ENCODE results near the gene PCDHGA2.
"Not testable (repeated sequence)": the region's sequence is repeated elsewhere in the genome, so short reads cannot be mapped to it uniquely, and the experiment has no call there.

PCDHGA2 gene

GRCh38 chr5:141338538-141339306, at the start of gene PCDHGA2:
Gene PCDHGA2, plus strand, starts transcription at chr5:141338760.
- FAIRE-seq: no peak

- FAIRE-seq: no peak
Observed at GRCh38 chr5:141298376-141298775, 40.2 kb upstream of the PCDHGA2 start.

GRCh38 chr5:141303756-141304155, 34.8 kb upstream of the PCDHGA2 start, which contains the start of gene SLC25A2:
Gene SLC25A2, minus strand, starts transcription at chr5:141304049. Its CDS starts 184 bp downstream, at chr5:141303865.
- no peak for FAIRE-seq

GRCh38 chr5:141306630-141307029, 31.9 kb upstream of the PCDHGA2 start:
- no peak for FAIRE-seq

GRCh38 chr5:141313711-141314110, 24.8 kb upstream of the PCDHGA2 start:
- no peak for FAIRE-seq

- FAIRE-seq: not testable (repeated sequence)
Observed at GRCh38 chr5:141316963-141317362, 21.6 kb upstream of the PCDHGA2 start.

GRCh38 chr5:141319202-141319601, 19.4 kb upstream of the PCDHGA2 start:
- no peak for FAIRE-seq

- no peak for FAIRE-seq
Observed at GRCh38 chr5:141319699-141320098, 18.9 kb upstream of the PCDHGA2 start.

GRCh38 chr5:141320225-141321169, 18.1 kb upstream of the PCDHGA2 start, which contains the start of gene TAF7:
Gene TAF7, minus strand, starts transcription at chr5:141320784. Its CDS starts 740 bp downstream, at chr5:141320044.
- FAIRE-seq: no peak

- FAIRE-seq: no peak
Observed at GRCh38 chr5:141322261-141322660, 16.3 kb upstream of the PCDHGA2 start.

- FAIRE-seq: no peak
Observed at GRCh38 chr5:141326088-141326854, 12.3 kb upstream of the PCDHGA2 start.

GRCh38 chr5:141328231-141328630, 10.3 kb upstream of the PCDHGA2 start:
- FAIRE-seq: no peak

GRCh38 chr5:141330299-141331080, 8.1 kb upstream of the PCDHGA2 start, which contains the start of gene PCDHGA1:
Gene PCDHGA1, plus strand, starts transcription at chr5:141330514.
- FAIRE-seq: no peak

- FAIRE-seq: not testable (repeated sequence)
Observed at GRCh38 chr5:141332571-141332970, 6.0 kb upstream of the PCDHGA2 start.

GRCh38 chr5:141340781-141341354, 2.3 kb downstream of the PCDHGA2 start:
- FAIRE-seq: not testable (repeated sequence)

GRCh38 chr5:141342773-141343172, 4.2 kb downstream of the PCDHGA2 start:
- no peak for FAIRE-seq

- FAIRE-seq: no peak
Observed at GRCh38 chr5:141343242-141343952, 4.8 kb downstream of the PCDHGA2 start, which contains the start of gene PCDHGA3. Gene PCDHGA3, plus strand, starts transcription at chr5:141343829. Its CDS starts 205 bp downstream, at chr5:141344034.

- no peak for FAIRE-seq
Observed at GRCh38 chr5:141343953-141344463, 5.4 kb downstream of the PCDHGA2 start.

GRCh38 chr5:141345327-141345726, 6.8 kb downstream of the PCDHGA2 start:
- no peak for FAIRE-seq

GRCh38 chr5:141346017-141346416, 7.5 kb downstream of the PCDHGA2 start:
- not testable (repeated sequence) for FAIRE-seq
